Lower leg skin (tissue), 3 donors: ENCODE results near the gene PDE9A.

Experiments used
- POLR2A ChIP-seq, 2 donors: fragments of 450-650 bp; IDR thresholded peaks; one replicate each; pipeline ENCODE4 v1.6.1; 2016 to 2017; ENCODE audit warnings: antibody characterized with exemption in 2 of 2, mild to moderate bottlenecking in 1 of 2, moderate library complexity in 1 of 2
- TF ChIP-seq, protein P1 (sequence below), 3 donors: fragments of 450-650 bp; IDR thresholded peaks; one replicate each; pipeline ENCODE4 v1.5.1; 2016; ENCODE audit warnings: antibody characterized with exemption in 3 of 3, mild to moderate bottlenecking in 3 of 3, moderate library complexity in 2 of 3

GRCh38 chr21:42694751-42695696, 41.6 kb downstream of the PDE9A start:
- no peak for TF ChIP-seq POLR2A (IDR thresholded peaks at IDR 0.05)
- TF ChIP-seq, protein P1, sequence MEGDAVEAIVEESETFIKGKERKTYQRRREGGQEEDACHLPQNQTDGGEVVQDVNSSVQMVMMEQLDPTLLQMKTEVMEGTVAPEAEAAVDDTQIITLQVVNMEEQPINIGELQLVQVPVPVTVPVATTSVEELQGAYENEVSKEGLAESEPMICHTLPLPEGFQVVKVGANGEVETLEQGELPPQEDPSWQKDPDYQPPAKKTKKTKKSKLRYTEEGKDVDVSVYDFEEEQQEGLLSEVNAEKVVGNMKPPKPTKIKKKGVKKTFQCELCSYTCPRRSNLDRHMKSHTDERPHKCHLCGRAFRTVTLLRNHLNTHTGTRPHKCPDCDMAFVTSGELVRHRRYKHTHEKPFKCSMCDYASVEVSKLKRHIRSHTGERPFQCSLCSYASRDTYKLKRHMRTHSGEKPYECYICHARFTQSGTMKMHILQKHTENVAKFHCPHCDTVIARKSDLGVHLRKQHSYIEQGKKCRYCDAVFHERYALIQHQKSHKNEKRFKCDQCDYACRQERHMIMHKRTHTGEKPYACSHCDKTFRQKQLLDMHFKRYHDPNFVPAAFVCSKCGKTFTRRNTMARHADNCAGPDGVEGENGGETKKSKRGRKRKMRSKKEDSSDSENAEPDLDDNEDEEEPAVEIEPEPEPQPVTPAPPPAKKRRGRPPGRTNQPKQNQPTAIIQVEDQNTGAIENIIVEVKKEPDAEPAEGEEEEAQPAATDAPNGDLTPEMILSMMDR (IDR thresholded peaks at IDR 0.05): no peak
